ENCODE data around the gene DTWD2.

DNA sequence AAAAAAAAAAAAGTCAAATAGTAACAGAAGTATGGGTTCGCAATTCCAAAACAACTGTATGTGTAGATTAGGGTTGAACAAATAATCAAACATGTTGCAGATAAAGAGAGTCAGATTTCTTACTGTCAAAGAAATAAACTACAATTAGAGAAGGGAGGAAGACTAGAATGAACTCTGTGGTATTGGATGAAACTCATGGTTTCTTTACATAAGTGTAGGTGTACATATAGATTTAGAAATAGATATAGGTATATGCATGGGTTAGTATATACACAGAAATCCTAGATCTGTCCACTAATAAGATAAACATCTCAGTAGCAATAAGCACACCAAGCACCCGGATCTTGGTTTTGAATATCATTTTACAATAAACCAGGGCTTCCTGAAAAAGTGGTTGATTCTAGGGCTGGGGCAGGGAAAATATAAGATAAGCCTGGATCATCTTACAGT is 21.3 kb downstream of the DTWD2 start:
- TF ChIP-seq, protein P1, sequence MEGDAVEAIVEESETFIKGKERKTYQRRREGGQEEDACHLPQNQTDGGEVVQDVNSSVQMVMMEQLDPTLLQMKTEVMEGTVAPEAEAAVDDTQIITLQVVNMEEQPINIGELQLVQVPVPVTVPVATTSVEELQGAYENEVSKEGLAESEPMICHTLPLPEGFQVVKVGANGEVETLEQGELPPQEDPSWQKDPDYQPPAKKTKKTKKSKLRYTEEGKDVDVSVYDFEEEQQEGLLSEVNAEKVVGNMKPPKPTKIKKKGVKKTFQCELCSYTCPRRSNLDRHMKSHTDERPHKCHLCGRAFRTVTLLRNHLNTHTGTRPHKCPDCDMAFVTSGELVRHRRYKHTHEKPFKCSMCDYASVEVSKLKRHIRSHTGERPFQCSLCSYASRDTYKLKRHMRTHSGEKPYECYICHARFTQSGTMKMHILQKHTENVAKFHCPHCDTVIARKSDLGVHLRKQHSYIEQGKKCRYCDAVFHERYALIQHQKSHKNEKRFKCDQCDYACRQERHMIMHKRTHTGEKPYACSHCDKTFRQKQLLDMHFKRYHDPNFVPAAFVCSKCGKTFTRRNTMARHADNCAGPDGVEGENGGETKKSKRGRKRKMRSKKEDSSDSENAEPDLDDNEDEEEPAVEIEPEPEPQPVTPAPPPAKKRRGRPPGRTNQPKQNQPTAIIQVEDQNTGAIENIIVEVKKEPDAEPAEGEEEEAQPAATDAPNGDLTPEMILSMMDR (IDR thresholded peaks at IDR 0.05), result no peak
- TF ChIP-seq POLR2A (IDR thresholded peaks at IDR 0.05), result no peak
